ENCODE measurements around the gene FANCG. TPM values are rescaled to one million over a fixed set of nuclear protein-coding genes. Genes with fewer than 3 reads are reported as not detected.

Gene FANCG
- total RNA-seq, 4 donors from 2014 or later = 1.8 to 29.1 (median 8.3) TPM

DNA sequence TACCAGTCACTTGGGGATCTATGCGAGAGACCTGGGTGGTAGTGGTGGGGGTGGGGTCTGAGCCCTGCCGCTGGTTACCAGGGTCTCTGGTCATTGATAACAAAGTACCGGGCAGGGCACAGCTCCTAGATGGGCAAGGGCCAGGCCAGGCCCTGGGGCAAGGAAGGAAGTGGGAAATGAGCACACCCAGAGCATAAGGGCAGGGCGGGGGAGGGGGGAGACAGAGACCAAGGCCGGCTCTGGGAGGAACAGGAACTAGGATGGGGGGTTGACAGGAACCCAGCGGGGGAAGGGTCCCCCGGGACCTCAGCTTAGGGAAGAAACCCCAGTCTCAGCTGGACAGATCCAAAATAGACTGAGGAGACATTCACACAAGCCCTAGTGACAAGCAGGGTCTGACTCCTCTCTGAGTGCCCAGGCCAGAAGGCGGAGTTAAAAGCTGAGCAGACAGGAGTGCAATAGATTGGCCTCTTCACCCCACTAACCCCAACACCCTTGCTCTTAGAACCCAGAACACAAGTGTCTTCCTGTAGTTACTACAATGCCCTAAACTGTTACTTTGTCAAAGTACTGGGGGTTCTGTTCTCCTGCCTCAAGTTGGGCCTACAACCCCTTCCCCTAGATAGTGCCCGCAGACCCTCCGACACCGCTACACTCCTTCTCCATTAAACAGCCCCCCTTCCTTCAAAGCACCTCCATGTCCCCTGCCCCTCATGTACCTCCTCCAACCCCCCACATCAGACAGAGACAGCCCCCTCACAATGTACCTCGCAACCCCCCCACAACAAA, 35.3 kb upstream of the FANCG start:
- no peak for TF ChIP-seq POLR2A (IDR thresholded peaks at IDR 0.05)
- TF ChIP-seq, protein P1, sequence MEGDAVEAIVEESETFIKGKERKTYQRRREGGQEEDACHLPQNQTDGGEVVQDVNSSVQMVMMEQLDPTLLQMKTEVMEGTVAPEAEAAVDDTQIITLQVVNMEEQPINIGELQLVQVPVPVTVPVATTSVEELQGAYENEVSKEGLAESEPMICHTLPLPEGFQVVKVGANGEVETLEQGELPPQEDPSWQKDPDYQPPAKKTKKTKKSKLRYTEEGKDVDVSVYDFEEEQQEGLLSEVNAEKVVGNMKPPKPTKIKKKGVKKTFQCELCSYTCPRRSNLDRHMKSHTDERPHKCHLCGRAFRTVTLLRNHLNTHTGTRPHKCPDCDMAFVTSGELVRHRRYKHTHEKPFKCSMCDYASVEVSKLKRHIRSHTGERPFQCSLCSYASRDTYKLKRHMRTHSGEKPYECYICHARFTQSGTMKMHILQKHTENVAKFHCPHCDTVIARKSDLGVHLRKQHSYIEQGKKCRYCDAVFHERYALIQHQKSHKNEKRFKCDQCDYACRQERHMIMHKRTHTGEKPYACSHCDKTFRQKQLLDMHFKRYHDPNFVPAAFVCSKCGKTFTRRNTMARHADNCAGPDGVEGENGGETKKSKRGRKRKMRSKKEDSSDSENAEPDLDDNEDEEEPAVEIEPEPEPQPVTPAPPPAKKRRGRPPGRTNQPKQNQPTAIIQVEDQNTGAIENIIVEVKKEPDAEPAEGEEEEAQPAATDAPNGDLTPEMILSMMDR (IDR thresholded peaks at IDR 0.05) = no peak
- Histone ChIP-seq H3K36me3 (no peaks in the 10 kb centered on the region), H3K4me1 (peaks cover 0 to 10% of the 10 kb centered on the region in 2 donors), H3K27ac (peak overlapping the region; percentile 88 to 89), H3K4me3 (peak overlapping the region; percentile 45 to 55), H3K27me3 (no peaks in the 10 kb centered on the region), H3K9me3 (no peaks in the 10 kb centered on the region)
- intact Hi-C loops (cut with DNase I; ENCODE audit: low total_unique reads) = loop anchor here (5.0 to 10.0 kb wide), 3 partner anchors 142 to 700 kb away; partner anchors contain the start of genes HINT2 and SPAG8
- peak; percentile 41 to 61 for DNase-seq

DNA sequence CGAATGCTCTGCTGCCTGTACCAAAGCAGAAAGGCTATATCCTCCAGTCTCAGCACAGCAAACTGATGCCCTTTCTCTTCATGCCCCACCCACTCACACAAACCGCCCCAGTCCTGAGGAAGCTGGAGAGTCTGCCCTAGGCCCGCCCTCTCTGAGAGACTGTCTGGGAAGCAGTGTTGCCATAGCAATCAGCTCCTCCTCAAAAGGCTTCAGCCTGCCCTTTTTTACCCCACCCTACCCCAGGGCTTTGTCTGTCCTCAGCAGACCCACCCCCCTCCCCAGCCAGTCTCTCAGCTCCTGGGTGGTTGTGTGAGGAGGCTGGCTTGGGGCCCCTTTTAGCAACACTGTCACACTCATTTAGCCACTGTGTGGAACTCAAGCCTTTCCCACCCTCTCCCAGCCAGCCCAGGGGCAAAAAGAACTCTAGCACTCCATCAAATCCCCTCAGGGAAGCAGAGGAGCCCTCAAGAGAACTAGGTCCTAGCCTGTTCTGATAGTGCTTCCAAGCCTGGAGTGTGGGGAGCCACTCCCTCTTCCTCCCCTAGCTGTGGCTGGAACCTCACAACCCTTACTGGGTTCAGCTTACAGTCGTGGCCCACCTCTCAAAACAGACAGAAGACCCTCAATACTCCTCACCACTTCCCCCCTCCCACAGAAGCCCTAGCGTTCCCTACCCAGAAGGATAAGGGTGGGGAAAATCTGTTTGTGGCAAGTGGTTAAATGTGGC, 34.5 kb upstream of the FANCG start:
- peak; percentile 69 to 80 for DNase-seq
- Histone ChIP-seq H3K27ac (peak overlapping the region; percentile 88 to 89), H3K36me3 (no peaks in the 10 kb centered on the region), H3K9me3 (no peaks in the 10 kb centered on the region), H3K4me3 (peak overlapping the region; percentile 45 to 55), H3K4me1 (peaks cover 0 to 10% of the 10 kb centered on the region in 2 donors), H3K27me3 (no peaks in the 10 kb centered on the region)
- intact Hi-C loops (cut with DNase I; ENCODE audit: low total_unique reads) = loop anchor here (10.0 kb wide), 1 partner anchor 701 kb away; the partner anchor contains the start of genes HINT2 and SPAG8
- TF ChIP-seq, protein P1 (IDR thresholded peaks at IDR 0.05) = no peak
- TF ChIP-seq POLR2A (IDR thresholded peaks at IDR 0.05) = no peak

DNA sequence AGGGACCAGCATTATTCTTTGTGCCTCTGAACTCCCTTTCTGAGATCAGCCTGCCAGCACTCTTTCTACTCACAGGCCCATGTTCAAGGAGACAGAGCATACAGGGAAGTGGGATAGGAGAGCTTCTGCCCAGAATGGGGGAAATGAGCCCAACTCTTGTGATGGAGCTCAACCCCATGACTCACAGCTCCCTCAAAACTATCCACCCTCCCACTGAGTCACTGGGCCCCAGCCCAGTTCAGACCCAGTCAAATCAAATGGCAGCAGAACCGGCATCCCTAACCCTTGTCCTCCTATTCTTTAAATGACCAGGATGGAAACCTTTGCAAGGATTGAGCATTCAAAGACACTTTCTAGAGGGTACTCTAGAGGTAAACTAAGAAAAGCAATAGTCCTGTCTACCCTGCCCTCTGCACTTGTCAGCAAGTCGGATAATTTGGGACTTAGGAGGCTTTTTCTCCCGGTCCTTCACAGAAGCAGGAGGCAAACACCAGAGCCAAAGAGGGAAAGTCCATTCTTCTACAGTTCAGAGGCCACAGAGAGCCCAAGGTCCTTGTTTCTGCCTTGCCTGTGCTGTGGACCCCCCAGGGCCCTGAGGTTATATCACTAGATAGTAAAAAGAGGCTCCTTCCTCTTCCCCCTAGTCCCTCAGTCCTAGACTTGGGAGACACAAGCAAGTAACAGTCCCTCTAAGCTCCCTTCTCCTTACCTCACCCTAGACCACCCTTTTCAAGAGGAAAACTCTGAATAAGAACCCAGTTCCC, 32.7 kb upstream of the FANCG start:
- no peak for TF ChIP-seq POLR2A (IDR thresholded peaks at IDR 0.05)
- TF ChIP-seq, protein P1 (IDR thresholded peaks at IDR 0.05) = no peak
- intact Hi-C loops (cut with DNase I; ENCODE audit: low total_unique reads) = loop anchor here (10.0 kb wide), 1 partner anchor 702 kb away; the partner anchor contains the start of genes HINT2 and SPAG8
- Histone ChIP-seq H3K4me1 (peaks cover 0 to 10% of the 10 kb centered on the region in 2 donors), H3K27me3 (no peaks in the 10 kb centered on the region), H3K36me3 (no peaks in the 10 kb centered on the region), H3K4me3 (no peak overlapping the region), H3K9me3 (no peaks in the 10 kb centered on the region), H3K27ac (peak overlapping the region; percentile 87 to 88)
- no peak for DNase-seq

DNA sequence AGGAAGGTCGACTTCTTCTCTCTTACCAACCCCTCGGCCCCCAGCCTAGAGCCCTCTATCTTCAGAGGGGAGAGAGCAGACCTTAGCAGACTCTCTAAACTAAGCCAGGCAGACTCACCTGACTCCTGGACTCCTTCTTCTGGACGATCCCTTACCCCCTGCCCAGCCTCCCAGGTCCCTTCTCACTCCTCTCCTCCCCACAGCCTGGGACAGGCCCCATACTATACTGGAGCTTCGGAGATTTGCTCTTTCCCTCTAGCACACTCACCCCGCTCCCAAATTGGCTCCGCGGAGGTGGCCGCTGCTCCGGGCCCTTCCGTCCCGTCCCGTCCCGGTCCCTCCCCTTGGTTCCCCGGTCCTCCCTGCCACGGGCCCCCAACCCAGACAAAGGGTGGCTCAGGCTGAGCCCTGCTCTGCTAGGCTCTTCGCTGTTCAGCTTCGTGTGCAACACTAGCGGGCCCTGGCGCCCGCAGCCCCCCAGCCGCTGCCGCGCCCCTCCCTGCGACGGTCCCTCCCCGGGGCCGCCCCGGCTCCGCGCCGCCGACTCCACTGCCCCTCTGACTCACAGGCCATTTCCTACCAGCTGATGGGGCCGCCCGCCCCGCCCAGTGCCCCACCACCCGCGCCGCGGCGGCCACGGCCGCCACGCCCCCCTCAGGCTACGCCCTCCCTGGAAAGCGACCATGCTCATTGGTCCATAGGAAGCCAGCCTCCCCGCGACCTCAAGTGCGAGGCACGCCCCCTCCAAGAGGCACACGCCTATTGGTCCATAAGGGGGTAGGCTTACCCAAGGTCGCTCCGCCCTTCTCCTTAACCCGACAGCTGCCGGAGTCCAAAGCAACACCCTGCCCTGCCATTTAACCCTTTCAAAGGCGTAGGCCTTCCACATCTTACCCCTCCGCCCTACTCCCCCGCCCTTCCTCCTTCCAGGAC, 31.5 kb upstream of the FANCG start:
- H3K4me1 ChIP-seq = peaks cover 0 to 10% of the 10 kb centered on the region in 2 donors
- intact Hi-C loops (cut with DNase I; ENCODE audit: low total_unique reads) = loop anchor here (10.0 kb wide), 1 partner anchor 704 kb away; the partner anchor contains the start of genes HINT2 and SPAG8

More for the DNA sequence above, 31.5 kb upstream of the FANCG start:
- Histone ChIP-seq H3K9me3 (no peaks in the 10 kb centered on the region), H3K27ac (peak overlapping the region; percentile 87 to 89), H3K27me3 (no peaks in the 10 kb centered on the region), H3K36me3 (no peaks in the 10 kb centered on the region), H3K4me3 (peak overlapping the region; percentile 61 to 79)
- peak; percentile 62 to 67 for TF ChIP-seq POLR2A (IDR thresholded peaks at IDR 0.05)
- TF ChIP-seq, protein P1 (IDR thresholded peaks at IDR 0.05) = peak in 1 of 4 experiments; percentile 3
- peak; percentile 98 for DNase-seq

Measured in uterus (tissue), 4 donors.